ENCODE data around the gene FMO1.

The FMO1 gene, protein sequence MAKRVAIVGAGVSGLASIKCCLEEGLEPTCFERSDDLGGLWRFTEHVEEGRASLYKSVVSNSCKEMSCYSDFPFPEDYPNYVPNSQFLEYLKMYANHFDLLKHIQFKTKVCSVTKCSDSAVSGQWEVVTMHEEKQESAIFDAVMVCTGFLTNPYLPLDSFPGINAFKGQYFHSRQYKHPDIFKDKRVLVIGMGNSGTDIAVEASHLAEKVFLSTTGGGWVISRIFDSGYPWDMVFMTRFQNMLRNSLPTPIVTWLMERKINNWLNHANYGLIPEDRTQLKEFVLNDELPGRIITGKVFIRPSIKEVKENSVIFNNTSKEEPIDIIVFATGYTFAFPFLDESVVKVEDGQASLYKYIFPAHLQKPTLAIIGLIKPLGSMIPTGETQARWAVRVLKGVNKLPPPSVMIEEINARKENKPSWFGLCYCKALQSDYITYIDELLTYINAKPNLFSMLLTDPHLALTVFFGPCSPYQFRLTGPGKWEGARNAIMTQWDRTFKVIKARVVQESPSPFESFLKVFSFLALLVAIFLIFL

DNA sequence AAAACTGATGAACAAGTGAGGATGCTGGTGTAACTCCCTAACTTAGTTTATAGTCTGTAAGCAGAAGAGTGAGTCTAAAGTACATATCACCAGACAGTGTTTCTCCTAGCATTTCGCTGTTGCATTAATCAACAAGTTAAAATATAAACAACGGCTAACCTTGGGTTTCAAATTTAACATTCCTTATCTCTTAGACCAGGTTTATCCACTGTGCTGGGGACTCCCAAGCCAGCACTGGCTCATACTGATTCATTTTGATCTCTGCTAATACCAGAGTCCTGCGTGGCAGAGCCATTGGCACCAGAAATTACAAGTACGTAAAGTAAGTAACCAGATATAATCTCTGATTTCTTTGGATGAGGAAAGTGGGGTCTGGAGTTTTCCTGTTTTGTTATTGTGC lies at the start of gene FMO1:
TSS of gene FMO1 (plus strand) at position 193 of the 400 bp plus-strand sequence. CDS start 9,594 bp downstream, outside the sequence.
- no peak within 1 kb of the TSS for H3K4me3 ChIP-seq (replicated peaks in 1 of 2; ENCODE audit: low read depth in 2 of 2, low read length in 2 of 2)
- DNase-seq (ENCODE audit: low read depth in 2 of 2), result no peak

DNA sequence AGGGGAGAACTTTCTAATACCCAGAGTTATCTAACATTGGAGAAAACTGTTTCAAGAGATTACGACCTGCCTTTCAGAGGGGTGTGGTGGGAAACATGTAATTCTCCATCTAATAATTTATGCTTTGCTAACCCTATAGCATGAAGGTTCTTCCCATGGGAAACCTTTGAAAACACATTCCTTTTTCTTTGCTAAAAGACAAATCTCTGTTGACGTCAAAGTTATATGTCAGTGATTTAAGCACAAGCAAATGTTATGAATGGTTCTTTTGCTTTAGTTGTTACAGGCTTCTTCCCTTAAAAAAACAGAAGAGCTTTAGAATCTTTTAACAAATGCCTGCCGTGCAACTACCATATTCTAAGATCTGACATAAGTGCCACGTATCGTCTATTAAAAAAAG lies 44.0 kb upstream of the FMO1 start:
- TF ChIP-seq, protein P1, sequence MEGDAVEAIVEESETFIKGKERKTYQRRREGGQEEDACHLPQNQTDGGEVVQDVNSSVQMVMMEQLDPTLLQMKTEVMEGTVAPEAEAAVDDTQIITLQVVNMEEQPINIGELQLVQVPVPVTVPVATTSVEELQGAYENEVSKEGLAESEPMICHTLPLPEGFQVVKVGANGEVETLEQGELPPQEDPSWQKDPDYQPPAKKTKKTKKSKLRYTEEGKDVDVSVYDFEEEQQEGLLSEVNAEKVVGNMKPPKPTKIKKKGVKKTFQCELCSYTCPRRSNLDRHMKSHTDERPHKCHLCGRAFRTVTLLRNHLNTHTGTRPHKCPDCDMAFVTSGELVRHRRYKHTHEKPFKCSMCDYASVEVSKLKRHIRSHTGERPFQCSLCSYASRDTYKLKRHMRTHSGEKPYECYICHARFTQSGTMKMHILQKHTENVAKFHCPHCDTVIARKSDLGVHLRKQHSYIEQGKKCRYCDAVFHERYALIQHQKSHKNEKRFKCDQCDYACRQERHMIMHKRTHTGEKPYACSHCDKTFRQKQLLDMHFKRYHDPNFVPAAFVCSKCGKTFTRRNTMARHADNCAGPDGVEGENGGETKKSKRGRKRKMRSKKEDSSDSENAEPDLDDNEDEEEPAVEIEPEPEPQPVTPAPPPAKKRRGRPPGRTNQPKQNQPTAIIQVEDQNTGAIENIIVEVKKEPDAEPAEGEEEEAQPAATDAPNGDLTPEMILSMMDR (IDR thresholded peaks at IDR 0.05; ENCODE audit: low read depth, low read length), result no peak
- DNase-seq (ENCODE audit: low read depth in 2 of 2), result no peak
- no peak overlapping the region for H3K4me3 ChIP-seq (replicated peaks in 1 of 2; ENCODE audit: low read depth in 2 of 2, low read length in 2 of 2)

More for the DNA sequence above, at the start of gene FMO1:
- TF ChIP-seq, protein P1 (IDR thresholded peaks at IDR 0.05; ENCODE audit: low read depth, low read length), result no peak

DNA sequence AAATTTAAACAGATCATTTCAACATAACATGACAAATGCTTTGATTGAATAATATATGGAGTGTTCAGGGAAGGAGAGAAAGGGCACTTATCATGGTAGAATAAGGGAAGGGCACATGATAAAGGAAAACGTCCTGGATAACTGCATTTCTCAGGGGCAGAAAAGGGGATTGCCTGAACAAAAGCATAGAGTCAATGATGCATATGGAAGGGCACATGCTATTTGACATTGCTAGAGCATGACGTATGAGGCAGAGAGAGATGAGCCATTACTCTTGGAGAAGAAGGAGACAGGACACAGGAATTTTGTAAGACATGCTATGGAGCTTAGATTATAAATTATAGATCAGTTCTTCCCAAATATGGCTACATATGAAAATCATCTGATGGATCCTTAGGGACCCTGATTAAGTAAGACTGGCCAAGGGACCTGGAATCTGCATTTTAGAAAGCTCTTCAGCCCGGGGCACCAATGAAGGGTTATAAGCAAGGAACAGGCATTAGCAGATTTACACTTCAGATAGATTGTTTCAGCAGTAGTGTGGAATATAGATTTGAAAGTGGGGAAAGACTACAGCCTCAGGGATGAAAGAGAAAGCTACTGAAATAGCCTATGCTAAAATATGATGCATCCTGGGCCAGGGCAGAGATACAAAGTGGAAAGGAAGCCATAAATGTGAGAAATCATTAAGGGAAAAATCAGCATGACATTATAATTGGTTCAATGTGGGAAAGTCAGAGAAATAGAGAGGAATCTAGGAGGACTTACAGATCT lies 41.9 kb upstream of the FMO1 start:
- no peak overlapping the region for H3K4me3 ChIP-seq (replicated peaks in 1 of 2; ENCODE audit: low read depth in 2 of 2, low read length in 2 of 2)
- no peak for DNase-seq (ENCODE audit: low read depth in 2 of 2)
- TF ChIP-seq, protein P1 (IDR thresholded peaks at IDR 0.05; ENCODE audit: low read depth, low read length), result no peak

DNA sequence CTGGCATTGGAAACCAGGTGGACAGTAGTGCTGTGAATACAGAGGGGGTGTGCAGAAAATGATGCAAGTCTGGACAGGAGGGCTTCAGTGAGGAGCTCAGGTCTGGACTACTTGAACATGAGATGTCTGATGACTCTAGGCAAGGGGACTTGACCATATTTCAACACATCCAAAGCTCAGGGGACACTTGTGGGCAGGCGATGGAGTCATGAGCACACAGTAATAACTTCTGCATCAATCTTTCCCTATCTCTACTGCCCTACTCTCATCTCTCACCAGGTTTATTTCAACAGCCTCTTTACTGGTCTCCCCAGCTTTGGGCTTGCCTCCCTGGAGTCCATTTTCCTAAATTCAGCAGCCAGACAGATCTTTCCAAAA lies 41.3 kb upstream of the FMO1 start:
- DNase-seq (ENCODE audit: low read depth in 2 of 2), result peak in 1 of 2 donors; percentile 59
- no peak overlapping the region for H3K4me3 ChIP-seq (replicated peaks in 1 of 2; ENCODE audit: low read depth in 2 of 2, low read length in 2 of 2)
- TF ChIP-seq, protein P1 (IDR thresholded peaks at IDR 0.05; ENCODE audit: low read depth, low read length), result no peak

DNA sequence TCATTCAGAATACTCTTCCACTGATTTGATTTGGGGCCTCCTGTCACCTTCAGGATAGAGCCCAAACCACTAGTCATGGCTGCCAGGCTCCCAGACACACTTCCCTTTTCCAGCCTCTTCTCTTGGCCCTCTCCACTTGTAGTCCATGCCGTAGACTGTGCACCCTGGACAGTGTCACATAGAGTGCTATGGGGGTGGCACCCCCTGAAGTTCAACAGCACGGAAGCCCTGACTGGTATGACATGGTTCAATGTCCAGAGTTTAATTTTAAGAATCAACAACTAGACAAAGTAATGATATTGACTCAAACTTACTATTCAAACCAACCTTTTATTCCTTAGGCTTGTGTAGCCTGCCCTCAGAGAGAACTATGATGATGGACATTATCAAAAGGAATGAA lies 40.9 kb upstream of the FMO1 start:
- TF ChIP-seq, protein P1 (IDR thresholded peaks at IDR 0.05; ENCODE audit: low read depth, low read length), result no peak
- no peak for DNase-seq (ENCODE audit: low read depth in 2 of 2)
- no peak overlapping the region for H3K4me3 ChIP-seq (replicated peaks in 1 of 2; ENCODE audit: low read depth in 2 of 2, low read length in 2 of 2)

DNA sequence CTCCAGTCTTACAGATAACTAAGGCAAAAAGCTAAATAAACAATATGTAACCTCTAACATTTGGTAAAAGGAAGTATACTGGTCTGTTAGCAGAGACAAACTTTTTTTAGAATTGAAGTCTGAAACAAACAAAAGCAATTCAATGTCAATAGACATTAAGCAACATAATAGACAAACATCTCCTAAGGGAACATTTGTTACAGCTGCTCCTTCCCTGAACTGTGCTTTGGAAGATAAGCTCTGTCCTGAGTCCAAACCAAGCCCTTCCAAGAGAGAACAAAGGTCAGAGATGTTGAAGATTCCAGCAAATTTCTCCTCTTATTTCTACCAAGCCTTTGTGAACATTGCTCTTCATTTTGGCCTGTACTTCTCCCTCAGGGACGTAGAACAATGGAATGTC lies 37.9 kb upstream of the FMO1 start:
- DNase-seq (ENCODE audit: low read depth in 2 of 2), result peak; percentile 54 to 78
- no peak overlapping the region for H3K4me3 ChIP-seq (replicated peaks in 1 of 2; ENCODE audit: low read depth in 2 of 2, low read length in 2 of 2)
- TF ChIP-seq, protein P1 (IDR thresholded peaks at IDR 0.05; ENCODE audit: low read depth, low read length), result no peak

All from cardiac fibroblast (primary cell).